Measurements from ENCODE around the gene CREG2. TPM values are rescaled to one million over a fixed set of nuclear protein-coding genes. Genes with fewer than 3 reads are reported as not detected.
A peak's percentile ranks its signal among the peaks of the same experiment; 100 is the strongest.

CREG2 gene
- total and polyA plus RNA-seq, 2 donors (not counting 1 experiment from before 2014, with no cell fraction given), result 0.10 TPM; not detected in 1

GRCh38 chr2:101310090-101310833 lies 77.0 kb downstream of the CREG2 start:
- no peak overlapping the region for H3K9ac ChIP-seq (ENCODE audit: low read length)
- peaks cover 32 to 40% of the 10 kb centered on the region in 2 donors for H3K4me1 ChIP-seq (ENCODE audit: control insufficient read depth in 2 of 2, insufficient read depth in 2 of 2, low read length in 2 of 2)
- Mint-ChIP-seq H3K9me3 (ENCODE audit: insufficient read depth) (no peaks in the 10 kb centered on the region), H3K27ac (peak overlapping the region; percentile 43), H3K27me3 (no peaks in the 10 kb centered on the region), H3K4me1 (peaks cover 38% of the 10 kb centered on the region), H3K4me3 (peak overlapping the region; percentile 63)
- intact Hi-C loops (cut with micrococcal nuclease), result no loop called here
- H3K9me3 ChIP-seq (ENCODE audit: control extremely low read depth in 1 of 3, control insufficient read depth in 2 of 3, insufficient read depth in 1 of 3, low read length in 2 of 3), result no peaks in the 10 kb centered on the region
- peaks cover 35% of the 10 kb centered on the region for H3K79me2 ChIP-seq (ENCODE audit: control insufficient read depth, insufficient read depth, low read length)
- no peak for ATAC-seq (ENCODE audit: low read depth)
- no peak overlapping the region for H3K4me2 ChIP-seq (replicated peaks; ENCODE audit: low read depth, low read length, poor library complexity, severe bottlenecking)
- H3K27ac ChIP-seq (ENCODE audit: low read length in 2 of 2), result no peak overlapping the region
- no peak overlapping the region for H3K4me3 ChIP-seq (ENCODE audit: control extremely low read depth in 1 of 5, extremely low read depth in 1 of 5, insufficient read depth in 1 of 5, low read depth in 2 of 5, low read length in 4 of 5)
- no peak overlapping the region for H2AFZ ChIP-seq (ENCODE audit: insufficient read depth, low read depth, low read length, poor library complexity, severe bottlenecking)
- TF ChIP-seq EZH2 (IDR thresholded peaks at IDR 0.05; ENCODE audit: borderline replicate concordance, insufficient read depth, low read depth, low read length, poor library complexity, severe bottlenecking), result no peak
- no peak for TF ChIP-seq CTCF (IDR thresholded peaks at IDR 0.05)
- WGBS (ENCODE audit: insufficient coverage), result 83% methylated on average over 8 of the region's 10 CpGs
- ChIA-PET CTCF (interaction anchor here (1.5 kb wide), 1 partner anchor 21 kb away, joined by 3 read pairs; no protein-coding TSS in a partner anchor), POLR2A (no interaction called here)
- DNase-seq, result no peak
- peaks cover 13% of the 10 kb centered on the region for H4K20me1 ChIP-seq (ENCODE audit: control insufficient read depth, insufficient read depth, low read length, poor library complexity, severe bottlenecking)
- peaks cover 0 to 4% (median 0%) of the 10 kb centered on the region in 4 experiments for H3K27me3 ChIP-seq (replicated peaks in 1 of 4; ENCODE audit: control extremely low read depth in 1 of 4, control insufficient read depth in 3 of 4, insufficient read depth in 4 of 4, low read length in 3 of 4)
- peaks cover 0 to 3% of the 10 kb centered on the region in 2 experiments for H3K36me3 ChIP-seq (replicated peaks in 1 of 2; ENCODE audit: control extremely low read depth in 1 of 2, control insufficient read depth in 1 of 2, extremely low read depth in 1 of 2, insufficient read depth in 2 of 2, low read length in 1 of 2)

Data from B cell (primary cell).